G401.6 (cell line): ENCODE data around the gene RNF169.

ENCODE experiments used
- FAIRE-seq: peaks from 2 replicates; lab custom pipeline; 2012; peaks lifted over from hg19 to GRCh38; lab: Jason Lieb, UNC

The RNF169 gene

DNA sequence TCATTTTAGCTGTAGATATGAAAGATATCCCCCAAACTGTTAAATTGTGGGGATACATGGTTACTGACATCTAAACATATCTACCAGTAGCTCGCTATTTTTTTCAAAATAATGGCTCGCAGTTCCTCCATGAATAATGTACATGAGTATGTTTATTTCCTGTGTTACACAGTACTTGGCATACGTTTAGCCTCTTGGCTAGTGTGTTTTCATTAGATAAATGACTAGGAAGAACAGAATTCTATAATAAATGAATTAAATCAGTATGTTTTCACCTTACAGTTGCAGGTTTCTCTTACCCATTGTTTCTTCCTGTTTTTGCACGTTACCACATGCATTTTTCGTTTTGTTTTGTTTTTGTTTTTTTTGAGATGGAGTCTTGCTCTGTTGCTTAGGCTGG, 21.8 kb downstream of the RNF169 start:
- no peak for FAIRE-seq

DNA sequence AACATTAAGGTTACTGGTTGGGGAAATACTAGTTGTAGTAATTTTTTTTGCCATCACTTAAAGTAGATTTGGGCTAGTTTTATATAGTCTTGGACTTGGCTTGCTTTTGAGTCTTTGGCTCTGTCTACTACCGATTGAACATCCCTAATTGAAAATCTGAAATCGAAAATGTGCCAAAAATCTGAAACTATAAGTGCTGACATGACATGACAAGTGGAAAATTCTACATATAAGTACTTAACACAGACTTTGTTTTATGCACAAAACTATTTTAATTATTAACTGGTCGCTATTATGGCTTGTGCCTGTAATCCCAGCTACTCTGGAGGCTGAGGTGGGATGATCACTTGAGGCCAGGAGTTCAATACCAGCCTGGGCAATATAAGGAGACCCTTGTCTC, 22.5 kb downstream of the RNF169 start:
- FAIRE-seq, result no peak

DNA sequence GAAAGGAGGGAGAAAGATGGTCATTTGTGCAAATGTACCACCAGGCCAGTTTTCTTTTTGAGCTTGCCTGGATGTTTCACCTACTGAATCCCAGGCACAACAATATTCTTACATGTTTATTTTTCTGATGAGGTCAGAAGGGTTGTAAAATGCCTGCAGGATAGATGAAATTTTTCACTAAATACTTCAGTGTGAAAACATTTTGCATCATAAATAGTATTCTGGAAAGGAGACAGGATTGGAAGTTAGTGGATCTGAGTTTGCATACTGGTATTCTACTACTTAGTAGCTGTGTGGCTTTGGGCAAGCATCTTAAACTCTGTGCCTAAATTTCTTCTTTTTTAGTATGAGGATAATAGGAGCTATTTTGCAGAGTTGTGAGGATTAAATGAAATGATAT, 24.8 kb downstream of the RNF169 start:
- no peak for FAIRE-seq

DNA sequence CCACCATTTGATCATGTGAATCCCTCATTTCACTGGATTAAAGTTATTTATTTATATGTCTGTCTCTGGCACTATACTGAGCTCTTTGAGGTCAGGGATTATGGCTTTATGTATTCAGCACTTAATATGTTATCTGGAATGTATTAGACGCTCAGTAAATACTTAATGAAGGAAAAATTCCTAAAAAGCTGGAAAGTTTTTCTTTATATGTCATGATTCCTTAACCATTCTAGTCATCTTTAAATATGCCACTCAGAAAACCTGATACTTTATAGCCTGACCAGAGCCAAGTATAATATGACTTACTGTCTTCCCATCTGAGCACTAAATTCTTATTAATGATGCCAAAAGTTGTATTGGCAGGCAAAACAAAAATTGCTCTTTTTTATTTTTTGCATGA, 27.1 kb downstream of the RNF169 start:
- FAIRE-seq, result no peak

DNA sequence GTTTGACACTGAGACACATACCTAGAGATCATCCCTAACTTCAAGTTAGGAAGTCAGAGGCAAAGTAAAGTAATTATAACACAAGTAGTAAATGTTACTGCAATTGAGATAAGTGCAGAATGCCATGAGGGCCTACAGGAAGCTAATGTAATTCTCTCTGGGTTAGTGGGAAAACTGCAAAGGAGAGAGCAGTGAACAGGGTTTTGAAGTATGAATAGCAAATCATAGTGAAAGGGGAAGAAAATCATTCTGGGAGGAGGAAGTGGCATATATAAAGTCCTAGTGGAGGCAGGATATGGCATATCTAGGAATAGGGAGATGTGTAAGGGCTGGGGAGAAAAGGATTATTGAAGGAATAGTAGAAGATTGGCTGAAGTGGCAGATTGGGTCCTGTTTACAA, 27.9 kb downstream of the RNF169 start:
- FAIRE-seq, result no peak

DNA sequence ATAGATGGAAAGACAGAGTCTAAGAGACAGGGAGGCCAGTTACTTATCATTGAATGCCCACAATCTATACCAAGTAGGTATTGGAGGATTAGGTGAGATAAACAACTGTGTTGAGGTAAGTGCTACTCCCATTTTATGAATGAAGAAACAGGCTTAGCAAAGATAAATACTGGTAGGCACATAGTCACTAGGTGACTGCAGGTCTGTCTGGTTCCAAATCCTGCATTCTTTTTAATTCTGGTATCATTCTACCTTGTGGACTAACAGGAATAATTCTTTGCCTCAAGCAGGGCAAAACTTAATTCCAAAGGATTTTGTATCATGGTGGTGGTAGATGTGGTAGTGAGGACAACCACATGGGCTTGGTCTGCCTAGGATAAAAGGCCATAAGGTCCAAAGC, 28.4 kb downstream of the RNF169 start:
- FAIRE-seq, result no peak

DNA sequence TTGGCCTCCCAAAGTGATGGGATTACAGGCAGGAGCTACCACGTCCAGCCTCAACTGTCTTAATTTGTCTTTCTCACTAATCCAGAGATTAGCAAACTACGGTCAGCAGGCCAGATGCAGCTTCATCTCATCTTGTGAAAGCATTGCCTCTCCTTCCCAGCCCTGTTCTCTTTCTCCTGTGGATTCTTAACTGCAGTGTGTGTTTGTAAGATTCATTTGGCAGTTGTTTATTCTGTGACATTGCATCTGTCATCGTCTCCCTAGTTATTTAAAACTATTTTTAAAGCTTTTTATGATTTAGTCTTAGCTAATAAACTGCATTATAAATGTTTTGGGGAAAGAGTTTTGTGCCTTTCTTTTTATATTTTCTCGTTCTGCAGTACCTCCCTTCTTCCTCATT, 29.2 kb downstream of the RNF169 start:
- FAIRE-seq, result no peak

DNA sequence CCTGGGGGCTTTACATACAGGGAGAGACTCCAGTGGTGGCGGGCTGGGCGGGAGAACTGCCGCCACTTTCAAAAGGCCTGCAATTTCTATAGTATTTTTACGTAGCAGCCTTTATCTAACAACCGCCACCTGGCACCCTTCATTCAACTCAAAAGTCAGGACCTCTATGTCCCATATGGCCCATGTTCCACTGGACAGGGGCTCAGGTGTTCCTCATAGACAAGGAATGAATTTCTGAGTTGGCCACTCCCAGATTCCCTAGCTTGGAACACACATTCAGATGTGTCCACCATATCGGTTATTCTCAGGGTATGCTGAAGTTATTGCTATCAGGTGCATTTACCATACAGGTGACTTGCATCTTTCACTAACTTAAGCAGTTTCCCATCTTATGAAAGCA, 29.9 kb downstream of the RNF169 start:
- FAIRE-seq, result no peak

DNA sequence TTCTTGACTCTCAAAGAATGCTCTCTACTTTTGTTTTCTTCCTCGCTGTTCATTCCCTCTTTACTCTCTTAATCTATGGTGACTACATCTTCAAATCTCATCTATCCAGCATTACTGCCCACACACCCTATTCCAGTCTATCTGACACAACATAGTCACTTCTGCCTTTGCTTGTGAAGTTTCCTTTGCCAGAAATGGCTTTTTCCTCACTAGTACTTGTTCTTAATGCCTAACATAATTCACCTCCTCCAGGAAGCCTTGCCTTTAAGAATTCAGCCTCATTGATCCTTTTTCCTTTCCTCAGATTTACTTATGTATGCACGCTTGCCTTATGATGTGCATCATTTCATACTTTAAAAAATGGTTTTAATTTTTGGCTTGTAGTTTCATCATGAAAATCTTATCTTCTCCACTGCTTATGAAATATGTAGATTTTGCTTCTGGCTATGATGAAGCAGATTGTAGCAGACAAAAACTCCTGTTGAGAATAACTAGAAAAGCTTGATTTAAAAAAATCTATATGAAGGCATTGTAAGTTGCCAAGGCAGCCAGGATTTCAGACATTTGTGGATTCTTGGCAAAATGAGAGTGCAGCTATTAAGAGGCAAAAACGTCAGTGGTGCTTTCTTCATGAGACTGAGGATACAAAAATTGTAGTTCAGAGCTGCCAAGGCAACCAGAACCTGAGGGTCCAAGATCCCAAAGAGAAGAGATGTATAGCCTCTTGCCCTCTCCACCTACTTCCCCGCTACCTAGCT, 31.8 kb downstream of the RNF169 start:
- no peak for FAIRE-seq

DNA sequence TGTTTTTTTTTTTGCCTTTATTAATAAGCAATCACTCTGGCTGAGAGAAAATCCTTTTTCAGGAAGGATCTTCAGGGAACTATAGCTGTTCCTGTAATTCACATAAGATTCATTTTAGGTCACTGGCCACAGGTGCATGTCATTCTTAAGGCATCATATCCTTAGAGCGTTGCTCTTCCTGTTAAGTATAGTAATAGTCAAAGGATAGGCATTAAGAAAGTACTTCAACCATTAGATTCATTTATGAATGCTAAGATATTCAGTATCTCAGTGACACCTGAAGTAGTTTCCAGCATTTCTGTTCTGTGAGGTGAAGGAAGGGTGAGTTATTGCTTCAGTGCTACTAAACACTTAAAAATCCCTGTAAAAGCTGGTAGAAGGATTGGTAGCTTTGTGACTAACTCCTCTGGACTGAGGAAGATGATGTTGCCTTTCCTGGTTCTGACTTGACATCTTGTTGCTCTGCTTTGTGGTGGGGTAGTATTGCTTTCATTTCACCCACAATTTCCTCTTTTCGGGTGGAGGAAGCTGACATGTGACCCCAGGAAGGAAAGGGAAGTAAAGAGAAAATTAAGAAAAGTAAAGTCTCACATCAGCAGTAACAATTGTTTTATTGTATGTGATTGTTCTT, 34.7 kb downstream of the RNF169 start:
- FAIRE-seq, result peak; percentile 37

DNA sequence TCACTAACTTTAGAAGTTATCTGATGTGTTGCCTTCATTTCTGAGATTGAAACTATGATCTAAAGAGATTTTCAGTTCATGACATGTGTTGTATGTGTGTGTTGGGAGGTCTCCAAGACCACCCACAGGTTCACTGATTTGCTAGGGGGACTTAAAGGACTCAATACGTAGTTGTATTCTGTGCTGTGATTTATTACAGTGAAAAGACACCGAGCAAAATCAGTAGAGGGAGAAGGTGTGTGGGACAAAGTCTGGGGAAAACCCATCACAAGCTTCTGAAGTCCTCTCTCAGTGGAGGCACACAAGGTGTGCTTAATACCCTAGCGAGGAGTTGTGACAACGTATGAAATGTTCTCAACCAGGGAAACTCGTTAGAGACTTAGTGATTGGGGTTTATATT, 35.6 kb downstream of the RNF169 start:
- no peak for FAIRE-seq

DNA sequence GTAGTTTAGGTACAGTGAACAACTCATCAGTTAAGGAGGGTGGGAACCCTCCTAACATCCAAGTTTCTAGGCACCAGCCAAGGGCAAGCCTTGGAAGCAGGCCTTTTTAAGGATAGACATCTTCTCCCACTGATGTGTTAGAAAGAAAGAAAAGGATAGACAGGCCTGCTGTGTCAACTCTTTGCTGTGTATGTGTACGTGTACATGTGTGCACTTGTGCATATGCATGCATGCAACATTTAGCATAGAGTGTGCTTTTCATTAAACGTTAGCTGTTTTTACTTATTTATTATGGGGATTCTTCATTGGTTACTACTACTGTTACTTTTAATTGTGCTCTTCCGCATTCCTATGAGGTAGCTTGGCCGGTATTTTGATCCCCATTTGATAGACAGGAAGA, 36.1 kb downstream of the RNF169 start:
- FAIRE-seq, result no peak

DNA sequence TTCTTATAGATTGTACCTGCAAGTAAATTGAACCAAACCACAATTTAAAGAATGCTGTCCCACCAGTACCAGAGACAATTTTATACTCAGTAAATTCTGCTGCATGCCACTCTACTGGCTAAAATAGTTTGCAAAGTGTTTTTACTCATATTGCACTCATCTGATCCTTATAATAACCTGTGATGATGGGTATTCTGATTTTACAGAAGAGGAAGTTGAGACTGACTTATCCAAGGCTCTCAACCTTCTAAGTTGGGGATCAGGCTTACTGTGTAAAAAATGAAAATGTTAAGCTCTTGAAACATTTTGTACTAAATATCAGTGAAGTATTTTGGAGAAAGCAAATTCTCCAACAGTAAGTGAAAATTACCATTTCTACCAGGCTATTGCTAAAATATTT, 37.9 kb downstream of the RNF169 start:
- no peak for FAIRE-seq

DNA sequence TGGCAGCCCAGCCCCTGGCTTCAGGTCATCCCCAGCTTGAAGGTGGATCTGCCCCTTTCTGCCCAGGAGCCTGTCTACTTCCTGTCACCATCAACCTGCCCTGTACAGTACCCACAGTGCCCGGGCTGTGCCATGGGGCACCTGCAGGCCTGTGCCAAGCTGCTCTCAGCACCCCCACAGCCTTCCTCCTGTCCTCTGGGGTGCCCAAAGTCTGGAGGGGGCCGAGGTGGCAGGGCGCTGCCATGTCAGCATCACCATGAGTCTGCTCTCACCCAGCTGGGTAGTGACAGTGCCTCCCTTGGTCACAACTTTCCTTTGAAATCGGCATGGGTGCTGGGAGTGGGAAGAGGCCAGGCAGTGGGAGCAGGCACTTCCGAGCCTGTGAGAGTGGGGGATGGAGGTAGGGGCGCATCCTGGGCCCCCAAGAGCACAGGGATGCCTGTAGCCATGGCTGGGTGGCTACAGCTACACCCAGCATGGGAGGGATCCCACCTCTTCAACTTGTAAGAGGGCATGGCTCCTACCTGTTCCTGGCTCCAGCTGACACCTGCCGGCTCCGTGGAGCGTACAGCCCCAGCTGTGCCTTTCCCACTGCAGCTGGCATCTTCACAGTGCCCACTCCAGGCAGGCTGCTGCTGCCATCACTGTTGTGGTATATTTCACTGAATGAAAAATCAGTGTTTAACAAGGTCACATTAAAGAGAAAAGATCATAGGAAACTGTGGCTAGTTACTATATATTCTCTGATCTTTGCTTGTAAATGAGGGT, 42.9 kb downstream of the RNF169 start:
- FAIRE-seq, result no peak

DNA sequence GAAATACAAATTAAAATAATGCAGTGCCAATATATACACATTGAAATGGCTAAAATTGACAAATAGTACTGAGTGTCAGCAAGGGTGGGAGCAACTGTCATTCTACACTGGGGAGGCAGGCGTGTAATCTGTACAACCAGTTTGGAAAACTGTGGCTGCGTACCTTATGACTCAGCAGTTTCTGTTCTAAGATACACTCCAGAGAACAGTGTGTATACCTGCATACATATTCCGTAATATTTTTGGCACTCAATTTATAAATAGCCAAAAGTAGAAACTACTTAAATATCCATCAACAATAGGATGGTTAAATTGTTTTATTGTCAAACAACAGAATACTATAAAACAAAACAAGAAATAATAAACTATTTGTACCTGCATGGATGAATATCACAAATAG, 57.6 kb downstream of the RNF169 start:
- FAIRE-seq, result no peak

DNA sequence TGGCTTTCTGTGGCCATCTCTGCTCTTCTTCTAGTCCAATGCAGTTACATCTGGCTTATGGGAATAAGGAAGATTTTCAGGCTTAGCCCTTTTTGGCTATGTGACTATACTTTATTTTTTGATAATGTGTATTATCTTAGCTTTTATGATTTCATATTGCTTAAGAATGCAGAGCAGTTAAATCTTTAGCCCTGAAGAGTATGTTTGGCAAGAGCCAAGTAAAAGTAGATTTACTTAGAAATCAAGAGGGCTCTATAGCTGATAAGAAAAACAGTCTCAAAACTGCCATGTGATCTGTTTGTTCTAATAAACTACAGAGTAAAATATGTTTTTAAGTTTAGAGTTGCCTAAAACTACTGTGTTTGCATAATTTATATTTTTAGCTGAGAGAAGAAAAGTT, 61.2 kb downstream of the RNF169 start:
- no peak for FAIRE-seq

DNA sequence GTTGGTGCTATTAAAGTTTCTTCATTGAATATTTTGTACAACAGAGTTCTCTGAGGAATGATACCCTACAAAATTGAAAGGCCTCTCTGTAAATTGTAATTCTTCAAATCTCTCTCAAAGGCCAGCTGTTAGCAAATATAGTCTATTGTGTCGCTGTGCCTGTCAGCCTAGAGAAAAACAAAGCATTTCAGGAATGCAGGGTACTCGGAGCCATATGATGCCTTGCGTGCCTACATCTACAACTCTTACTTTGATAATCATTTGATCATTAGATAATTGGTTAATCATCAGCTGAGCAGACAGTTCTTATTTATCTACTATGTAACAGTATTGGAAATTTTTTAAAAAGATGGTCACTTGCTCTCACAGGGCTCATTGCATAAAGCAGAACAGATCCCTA, 67.3 kb downstream of the RNF169 start:
- no peak for FAIRE-seq

DNA sequence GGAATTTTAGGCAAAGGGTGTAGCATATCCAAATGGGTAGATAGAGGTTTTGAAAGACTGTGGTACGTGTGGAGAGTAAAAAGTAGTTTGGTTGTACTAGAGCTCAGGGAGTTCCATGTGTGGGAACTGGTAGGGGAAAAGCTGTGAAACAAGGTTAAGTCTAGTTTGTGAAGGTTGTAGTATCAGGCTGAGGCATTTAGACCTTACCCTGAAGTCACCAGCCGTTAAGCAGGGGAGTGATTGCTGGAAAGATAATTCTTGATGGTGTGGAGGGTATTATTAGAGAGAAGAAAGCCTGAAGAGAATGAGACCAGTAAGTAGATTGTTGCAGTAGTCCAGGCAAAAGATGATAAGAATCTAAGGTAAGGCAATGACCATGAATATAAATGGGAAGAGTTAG, 68.0 kb downstream of the RNF169 start:
- no peak for FAIRE-seq

DNA sequence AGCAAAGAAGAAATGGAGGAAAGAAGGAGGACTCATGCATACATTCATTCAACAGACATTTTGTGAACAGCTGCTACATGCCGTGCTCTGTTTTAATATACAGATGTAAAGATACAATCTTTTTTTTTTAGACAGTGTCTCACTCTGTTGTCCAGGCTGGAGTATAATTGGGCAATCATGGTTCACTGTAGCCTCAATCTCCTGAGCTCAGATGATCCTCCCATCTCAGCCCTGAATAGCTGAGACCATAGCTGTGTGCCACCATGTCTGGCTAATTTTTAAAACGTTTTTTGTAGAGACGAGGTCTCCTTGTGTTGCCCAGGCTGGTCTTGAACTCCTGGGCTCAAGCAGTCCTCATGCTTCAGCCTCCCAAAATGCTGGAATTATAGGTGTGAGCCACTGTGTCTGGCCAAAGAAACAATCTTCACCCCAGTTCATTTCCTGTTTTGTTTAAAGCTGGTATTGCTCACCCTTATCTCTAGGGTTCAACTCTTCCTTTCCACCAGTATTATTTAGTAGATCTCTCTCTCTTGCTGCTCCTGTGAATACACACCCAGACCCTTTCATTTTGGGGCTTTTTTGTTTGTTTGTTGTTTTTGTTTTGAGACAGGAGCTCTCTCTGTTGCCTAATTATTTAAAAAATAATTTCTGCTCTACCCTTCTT, 69.8 kb downstream of the RNF169 start:
- FAIRE-seq, result no peak

DNA sequence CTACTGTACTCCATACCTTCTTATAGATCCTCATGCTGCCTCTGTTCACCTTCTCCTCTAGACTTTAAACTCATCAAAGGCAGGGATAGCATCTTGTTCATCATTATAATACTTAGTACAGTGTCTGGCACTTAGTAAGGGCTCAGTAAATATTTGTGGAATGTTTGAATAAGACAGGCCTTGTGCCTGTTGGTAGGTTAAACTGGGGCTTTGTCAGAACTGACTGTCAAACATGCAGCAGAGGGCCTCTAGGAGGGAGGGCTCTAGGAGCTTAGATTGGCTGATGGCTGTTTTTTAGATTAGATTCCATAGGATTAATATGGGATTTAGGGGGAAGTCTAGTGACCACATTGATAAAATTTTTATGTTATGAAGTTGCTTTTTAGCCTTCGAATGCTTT, 70.8 kb downstream of the RNF169 start:
- FAIRE-seq, result no peak

DNA sequence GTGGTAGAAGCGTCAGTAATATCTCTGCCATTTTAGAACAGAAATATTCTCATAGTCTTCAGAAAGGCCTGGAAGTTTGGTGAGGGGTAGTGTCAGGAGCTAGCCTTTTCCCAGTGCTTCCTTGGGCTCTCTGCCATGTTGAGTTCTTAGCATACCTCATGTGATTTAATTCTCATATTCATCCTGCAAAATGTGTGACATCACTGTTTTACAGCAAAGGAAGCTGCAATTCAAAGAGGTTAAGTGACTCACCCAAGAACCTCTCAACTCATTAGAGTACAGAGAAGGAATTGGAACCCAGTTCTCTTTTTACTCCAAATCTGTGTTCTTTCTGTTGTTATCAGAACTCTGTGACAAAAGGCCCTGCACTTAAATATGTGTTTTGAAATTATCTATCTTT, 72.1 kb downstream of the RNF169 start:
- FAIRE-seq, result no peak

DNA sequence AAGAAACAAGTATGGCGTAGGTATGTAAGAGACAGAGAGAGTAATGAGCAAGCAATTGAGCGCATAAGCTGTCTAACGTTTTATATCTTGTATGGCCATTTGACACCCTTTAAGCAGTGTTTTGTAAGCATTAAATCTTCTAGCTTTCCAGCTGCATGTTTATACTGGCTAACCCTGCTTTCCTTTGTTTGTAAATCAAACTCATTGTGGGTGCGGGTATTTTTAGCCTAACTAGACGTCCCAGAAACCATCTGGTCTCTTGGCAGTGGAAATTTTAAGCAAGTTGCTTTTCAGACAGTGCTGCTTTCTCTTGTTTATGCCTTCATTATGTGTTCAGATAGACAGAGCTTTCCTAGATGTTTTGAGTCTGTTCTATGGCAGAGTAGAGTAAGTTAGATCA, 73.5 kb downstream of the RNF169 start:
- FAIRE-seq, result no peak
